Fibroblast of lung (primary cell): ENCODE measurements around the gene EYS. TPM values are rescaled to one million over a fixed set of nuclear protein-coding genes. Genes with fewer than 3 reads are reported as not detected.

Source experiments
- DNase-seq, 2 donors: peaks; one replicate each; pipeline versions ENCODE4 v3.0.0 to v3.0.0-alpha.2; 2010; ENCODE audit warnings: low read depth in 2 of 2
- H2AFZ ChIP-seq: 2 replicates; pipeline ENCODE4 v1.5.1; 2012; ENCODE audit warnings: low read length, control low read depth, inconsistent platforms
- H3K27ac ChIP-seq: 2 replicates; pipeline ENCODE4 v1.5.1; 2011; ENCODE audit warnings: low read length, control low read depth; ENCODE audit not compliant: insufficient read depth
- H3K27me3 ChIP-seq: 2 replicates; pipeline ENCODE4 v1.5.1; 2011; ENCODE audit warnings: mild to moderate bottlenecking, low read length; ENCODE audit not compliant: control insufficient read depth, insufficient read depth
- H3K36me3 ChIP-seq: 2 replicates; pipeline ENCODE4 v1.5.1; 2011; ENCODE audit warnings: low read length; ENCODE audit not compliant: control insufficient read depth, insufficient read depth
- H3K4me1 ChIP-seq: 2 replicates; pipeline ENCODE4 v1.5.1; 2011; ENCODE audit warnings: low read length; ENCODE audit not compliant: control insufficient read depth, insufficient read depth; ENCODE audit errors: extremely low read depth
- H3K4me2 ChIP-seq: 2 replicates; pipeline ENCODE4 v1.5.1; 2011; ENCODE audit warnings: low read length, control low read depth; ENCODE audit not compliant: insufficient read depth; ENCODE audit errors: extremely low read depth
- H3K4me3 ChIP-seq, 4 experiments: fragments of 200-600 bp in 1 of 4; sonication (generic) in 1 of 4; replicated peaks in 1 of 4; 2 replicates each; pipeline ENCODE4 v1.5.1; 2011 to 2016; ENCODE audit warnings: low read length in 4 of 4, low read depth in 3 of 4, mild to moderate bottlenecking in 3 of 4, control low read depth in 2 of 4, inconsistent platforms in 1 of 4, mixed read lengths in 1 of 4; ENCODE audit not compliant: insufficient read depth in 1 of 4; ENCODE audit errors: control extremely low read depth in 1 of 4
- H3K79me2 ChIP-seq: 2 replicates; pipeline ENCODE4 v1.5.1; 2012; ENCODE audit warnings: mild to moderate bottlenecking, low read length, inconsistent platforms; ENCODE audit not compliant: control insufficient read depth, insufficient read depth
- H3K9ac ChIP-seq: 2 replicates; pipeline ENCODE4 v1.5.1; 2011; ENCODE audit warnings: mild to moderate bottlenecking, low read length, control low read depth; ENCODE audit not compliant: insufficient read depth
- H3K9me3 ChIP-seq: 2 replicates; pipeline ENCODE4 v1.5.1; 2012; ENCODE audit warnings: low read depth, low read length; ENCODE audit not compliant: control insufficient read depth, insufficient read depth
- H4K20me1 ChIP-seq: 2 replicates; pipeline ENCODE4 v1.5.1; 2011; ENCODE audit warnings: low read length; ENCODE audit not compliant: control insufficient read depth, insufficient read depth; ENCODE audit errors: extremely low read depth
- EZH2 ChIP-seq: IDR thresholded peaks from 2 replicates; pipeline ENCODE4 v1.5.1; 2012; ENCODE audit warnings: low read length, control low read depth, mild to moderate bottlenecking; ENCODE audit errors: missing control alignments
- polyA plus RNA-seq, 2 donors: library from polyadenylated mRNA; depleted of rRNA in 1 of 2; stranded (reverse) in 1 of 2; unstranded in 1 of 2; fragments of >200 nt; gene quantifications; 2 replicates each; pipeline ENCODE4 v1.2.1, GENCODE V29; 2011 to 2012; ENCODE audit warnings: missing spikeins in 1 of 2
- total RNA-seq: library from RNA; depleted of rRNA; stranded (reverse); fragments of >200 nt; gene quantifications from 2 replicates; pipeline ENCODE4 v1.2.1, GENCODE V29; 2014
- TF ChIP-seq, protein P1 (sequence below), 2 donors: IDR thresholded peaks in 1 of 2; conservative IDR thresholded peaks in 1 of 2; 1 replicate in 1 of 2; 2 replicates in 1 of 2; pipeline ENCODE4 v1.5.1; 2011 to 2012; ENCODE audit warnings: low read length in 2 of 2, control low read depth in 1 of 2, inconsistent platforms in 1 of 2, low read depth in 1 of 2, mild to moderate bottlenecking in 1 of 2

The EYS gene
- total and polyA plus RNA-seq, 2 donors (not counting 1 experiment from before 2014, with no cell fraction given): under 0.01 TPM; not detected in 1

DNA sequence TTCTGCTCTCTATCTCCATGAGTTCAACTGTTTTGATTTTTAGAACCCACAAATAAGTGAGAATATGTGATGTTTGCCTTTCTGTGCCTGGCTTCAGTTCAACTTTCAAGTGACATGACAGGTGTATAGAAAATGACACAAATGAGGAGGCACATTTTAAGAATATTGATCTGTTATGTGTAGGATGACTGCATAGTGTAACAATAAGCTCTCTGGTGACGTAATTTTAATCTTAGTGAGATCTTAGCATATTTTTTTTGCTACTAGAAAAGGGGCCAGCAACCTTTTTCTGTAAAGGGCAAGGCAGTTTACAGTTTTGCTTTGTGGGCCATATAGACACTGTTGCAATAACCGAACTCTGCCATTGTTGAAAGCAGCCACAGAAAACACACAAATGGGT is 1941.2 kb downstream of the EYS start:
- Histone ChIP-seq H3K79me2 (no peaks in the 10 kb centered on the region), H3K9ac (no peak overlapping the region), H3K27me3 (no peaks in the 10 kb centered on the region), H3K9me3 (no peaks in the 10 kb centered on the region), H3K4me2 (no peak overlapping the region), H3K36me3 (no peaks in the 10 kb centered on the region), H3K4me1 (no peaks in the 10 kb centered on the region), H3K27ac (no peak overlapping the region), H4K20me1 (no peaks in the 10 kb centered on the region), H3K4me3 (no peak overlapping the region), H2AFZ (no peak overlapping the region)
- no peak for DNase-seq
- TF ChIP-seq EZH2: no peak
- TF ChIP-seq, protein P1, sequence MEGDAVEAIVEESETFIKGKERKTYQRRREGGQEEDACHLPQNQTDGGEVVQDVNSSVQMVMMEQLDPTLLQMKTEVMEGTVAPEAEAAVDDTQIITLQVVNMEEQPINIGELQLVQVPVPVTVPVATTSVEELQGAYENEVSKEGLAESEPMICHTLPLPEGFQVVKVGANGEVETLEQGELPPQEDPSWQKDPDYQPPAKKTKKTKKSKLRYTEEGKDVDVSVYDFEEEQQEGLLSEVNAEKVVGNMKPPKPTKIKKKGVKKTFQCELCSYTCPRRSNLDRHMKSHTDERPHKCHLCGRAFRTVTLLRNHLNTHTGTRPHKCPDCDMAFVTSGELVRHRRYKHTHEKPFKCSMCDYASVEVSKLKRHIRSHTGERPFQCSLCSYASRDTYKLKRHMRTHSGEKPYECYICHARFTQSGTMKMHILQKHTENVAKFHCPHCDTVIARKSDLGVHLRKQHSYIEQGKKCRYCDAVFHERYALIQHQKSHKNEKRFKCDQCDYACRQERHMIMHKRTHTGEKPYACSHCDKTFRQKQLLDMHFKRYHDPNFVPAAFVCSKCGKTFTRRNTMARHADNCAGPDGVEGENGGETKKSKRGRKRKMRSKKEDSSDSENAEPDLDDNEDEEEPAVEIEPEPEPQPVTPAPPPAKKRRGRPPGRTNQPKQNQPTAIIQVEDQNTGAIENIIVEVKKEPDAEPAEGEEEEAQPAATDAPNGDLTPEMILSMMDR (conservative IDR thresholded peaks at IDR 0.05 in 1 of 2, IDR thresholded peaks at IDR 0.05 in 1 of 2; ENCODE audit: low read depth in 1 of 2, low read length in 2 of 2): no peak

DNA sequence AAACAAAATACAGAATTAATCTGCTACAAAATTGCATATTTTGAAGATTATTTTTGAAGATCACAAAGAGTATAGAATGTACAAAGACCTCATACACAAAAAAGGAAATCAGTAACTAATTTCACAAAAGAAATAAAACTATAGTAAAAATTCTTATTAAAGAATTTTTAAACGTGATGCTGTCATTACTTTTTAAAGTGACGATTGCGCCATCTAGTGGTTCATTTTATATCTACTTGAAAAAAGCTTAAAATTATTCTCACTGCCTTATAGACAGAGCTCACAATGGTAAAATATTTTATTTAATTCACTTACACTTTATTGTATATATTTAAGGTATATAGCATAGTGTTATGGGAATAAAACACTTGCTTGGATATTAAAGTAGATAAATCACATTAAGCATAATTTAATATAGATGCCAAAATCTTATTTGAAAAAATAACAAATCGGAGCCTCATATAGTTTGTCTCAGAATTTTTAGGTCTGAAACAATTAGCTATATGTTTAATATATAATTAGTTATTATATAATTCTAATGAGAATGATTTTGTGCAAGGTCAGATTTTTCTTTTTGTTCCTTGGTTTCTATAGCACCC is 1942.6 kb downstream of the EYS start:
- Histone ChIP-seq H3K9ac (no peak overlapping the region), H3K4me3 (no peak overlapping the region), H4K20me1 (no peaks in the 10 kb centered on the region), H3K27ac (no peak overlapping the region), H3K36me3 (no peaks in the 10 kb centered on the region), H2AFZ (no peak overlapping the region), H3K4me2 (no peak overlapping the region), H3K27me3 (no peaks in the 10 kb centered on the region), H3K9me3 (no peaks in the 10 kb centered on the region), H3K79me2 (no peaks in the 10 kb centered on the region), H3K4me1 (no peaks in the 10 kb centered on the region)
- no peak for TF ChIP-seq EZH2
- TF ChIP-seq, protein P1 (conservative IDR thresholded peaks at IDR 0.05 in 1 of 2, IDR thresholded peaks at IDR 0.05 in 1 of 2; ENCODE audit: low read depth in 1 of 2, low read length in 2 of 2): peak in 1 of 2 donors; percentile 22
- peak; percentile 18 to 69 for DNase-seq

DNA sequence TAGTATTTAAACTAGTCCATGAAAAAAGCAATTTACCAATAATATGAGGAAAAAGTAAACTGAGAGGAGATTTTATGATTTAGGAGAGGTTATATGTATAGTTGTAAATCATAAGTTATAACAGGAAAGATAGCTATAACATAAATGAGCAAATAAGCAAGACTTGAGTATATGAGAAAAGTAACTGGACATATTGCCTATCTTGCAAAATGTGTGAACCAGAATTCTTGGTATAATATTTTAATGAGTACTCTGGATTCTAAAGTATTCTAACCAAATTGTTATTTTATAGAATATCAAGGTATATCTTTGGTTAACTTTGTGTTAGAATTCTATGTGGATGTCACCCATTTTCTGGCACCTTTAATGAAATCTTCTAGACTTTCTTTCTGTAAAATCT is 1946.8 kb downstream of the EYS start:
- no peak overlapping the region for H3K9ac ChIP-seq
- no peaks in the 10 kb centered on the region for H3K4me1 ChIP-seq
- no peak overlapping the region for H3K4me2 ChIP-seq
- no peak overlapping the region for H3K27ac ChIP-seq
- no peak overlapping the region for H2AFZ ChIP-seq
- DNase-seq: no peak
- H3K36me3 ChIP-seq: no peaks in the 10 kb centered on the region
- no peaks in the 10 kb centered on the region for H3K27me3 ChIP-seq
- no peaks in the 10 kb centered on the region for H4K20me1 ChIP-seq
- no peak overlapping the region for H3K4me3 ChIP-seq
- no peaks in the 10 kb centered on the region for H3K79me2 ChIP-seq
- TF ChIP-seq EZH2: no peak
- TF ChIP-seq, protein P1 (conservative IDR thresholded peaks at IDR 0.05 in 1 of 2, IDR thresholded peaks at IDR 0.05 in 1 of 2; ENCODE audit: low read depth in 1 of 2, low read length in 2 of 2): no peak
- H3K9me3 ChIP-seq: no peaks in the 10 kb centered on the region
